ENCODE data around the gene C10orf67.

DNA sequence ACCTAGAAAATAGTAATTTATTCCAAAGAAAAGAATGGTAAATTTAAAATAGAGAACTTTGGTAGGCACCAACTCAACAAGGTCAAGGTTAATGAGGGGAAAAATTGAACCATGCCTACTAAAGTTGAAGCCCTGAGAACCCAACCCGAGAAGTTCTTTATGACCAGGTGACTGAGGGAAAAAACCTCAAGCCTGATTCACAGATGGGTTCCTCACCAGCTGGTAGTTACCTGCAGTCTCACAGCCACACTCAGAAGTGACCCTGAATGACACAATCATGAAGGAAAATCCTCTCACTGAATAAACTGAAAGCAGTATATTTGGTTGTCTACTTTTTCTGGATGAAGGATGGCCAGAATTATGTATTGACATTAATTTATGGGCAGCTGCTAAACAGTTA is 7.0 kb downstream of the C10orf67 start:
- TF ChIP-seq, protein P1, sequence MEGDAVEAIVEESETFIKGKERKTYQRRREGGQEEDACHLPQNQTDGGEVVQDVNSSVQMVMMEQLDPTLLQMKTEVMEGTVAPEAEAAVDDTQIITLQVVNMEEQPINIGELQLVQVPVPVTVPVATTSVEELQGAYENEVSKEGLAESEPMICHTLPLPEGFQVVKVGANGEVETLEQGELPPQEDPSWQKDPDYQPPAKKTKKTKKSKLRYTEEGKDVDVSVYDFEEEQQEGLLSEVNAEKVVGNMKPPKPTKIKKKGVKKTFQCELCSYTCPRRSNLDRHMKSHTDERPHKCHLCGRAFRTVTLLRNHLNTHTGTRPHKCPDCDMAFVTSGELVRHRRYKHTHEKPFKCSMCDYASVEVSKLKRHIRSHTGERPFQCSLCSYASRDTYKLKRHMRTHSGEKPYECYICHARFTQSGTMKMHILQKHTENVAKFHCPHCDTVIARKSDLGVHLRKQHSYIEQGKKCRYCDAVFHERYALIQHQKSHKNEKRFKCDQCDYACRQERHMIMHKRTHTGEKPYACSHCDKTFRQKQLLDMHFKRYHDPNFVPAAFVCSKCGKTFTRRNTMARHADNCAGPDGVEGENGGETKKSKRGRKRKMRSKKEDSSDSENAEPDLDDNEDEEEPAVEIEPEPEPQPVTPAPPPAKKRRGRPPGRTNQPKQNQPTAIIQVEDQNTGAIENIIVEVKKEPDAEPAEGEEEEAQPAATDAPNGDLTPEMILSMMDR (IDR thresholded peaks at IDR 0.05 in 4 of 5, conservative IDR thresholded peaks at IDR 0.05 in 1 of 5), result no peak
- no peak for TF ChIP-seq POLR2A (IDR thresholded peaks at IDR 0.05)
